GM21528 (cell line): ENCODE measurements around the gene IL2RA.
"Not testable (repeated sequence)": the region's sequence is repeated elsewhere in the genome, so short reads cannot be mapped to it uniquely, and the experiment has no call there.

Source experiments
- ATAC-seq: cut with Tn5 transposase; IDR thresholded peaks from one replicate; pipeline ENCODE4 v1.9.1; 2021; ENCODE audit warnings: mild to moderate bottlenecking, moderate library complexity; ENCODE audit not compliant: unreplicated experiment, low FRiP score

Gene IL2RA

DNA sequence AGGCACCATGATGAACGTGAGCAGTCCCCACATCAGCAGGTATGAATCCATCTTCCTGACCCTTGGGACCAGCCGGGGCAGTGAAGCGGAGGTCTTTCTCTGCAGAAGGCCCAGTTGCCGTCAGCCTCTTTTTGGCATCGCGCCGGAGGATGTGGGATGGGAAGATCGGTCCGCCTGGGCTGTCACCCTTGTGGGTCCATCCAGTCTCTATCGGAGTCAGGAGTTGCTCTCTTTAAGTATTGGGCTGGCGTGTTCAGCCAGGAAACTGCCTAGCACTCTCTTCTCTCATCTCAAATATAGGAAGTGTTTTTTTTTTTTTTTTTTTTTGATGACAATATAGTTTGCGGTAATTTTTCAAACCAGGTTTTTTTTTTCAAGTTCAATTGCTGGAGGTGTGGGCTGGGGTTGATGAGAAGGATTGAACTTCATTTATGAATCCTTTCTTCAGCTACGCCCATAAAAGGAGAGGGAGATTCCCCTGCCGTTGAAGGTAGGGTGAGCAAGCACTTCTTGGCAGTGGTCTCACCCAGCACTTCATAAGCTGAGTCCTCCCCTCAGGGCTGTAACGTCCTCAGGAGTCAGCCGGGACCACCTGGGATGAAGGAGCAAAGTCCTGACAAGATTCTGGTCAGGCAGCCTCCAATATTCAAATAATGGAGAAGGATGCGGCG is at the start of gene IL2RA:
Gene IL2RA (minus strand): TSS at position 267 of the 671 bp plus-strand sequence. CDS start 216 bp downstream, at position 51.
- ATAC-seq = peak; percentile 53

DNA sequence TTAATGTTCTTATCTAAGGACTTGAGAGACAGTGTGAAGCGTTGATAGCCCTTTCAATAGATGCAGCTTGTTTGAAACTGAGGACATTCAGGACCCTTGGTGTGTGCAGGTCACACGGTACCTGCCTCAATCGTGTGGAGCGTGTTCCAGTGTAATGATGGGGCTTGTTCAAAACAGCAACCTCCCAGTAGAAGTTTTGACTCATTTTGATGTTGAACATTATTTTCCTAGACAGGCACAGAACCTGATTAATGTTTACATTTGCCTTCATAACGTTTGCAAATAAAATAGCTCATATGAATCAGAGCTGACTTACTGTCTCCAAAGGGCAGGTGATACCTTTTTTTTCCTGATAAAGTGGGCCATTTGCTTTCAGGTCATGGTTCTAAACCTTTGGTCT is 48.0 kb upstream of the IL2RA start:
- ATAC-seq = no peak

DNA sequence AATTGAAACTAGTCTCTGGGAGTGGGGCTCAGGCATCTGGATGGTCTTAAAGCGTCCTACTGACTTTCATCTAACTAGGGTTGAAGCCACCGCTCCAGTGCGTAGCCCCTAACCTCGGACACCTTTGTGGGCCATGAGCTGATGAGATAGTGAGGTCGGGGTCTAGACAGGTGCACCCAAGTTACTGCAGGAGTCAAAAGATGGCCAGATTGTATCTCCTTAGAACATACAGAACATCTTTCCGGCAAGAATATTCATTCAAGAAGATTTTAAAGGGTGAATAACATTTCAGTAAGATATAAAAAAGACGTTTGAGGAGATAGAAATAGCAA is 47.2 kb upstream of the IL2RA start:
- ATAC-seq = no peak

DNA sequence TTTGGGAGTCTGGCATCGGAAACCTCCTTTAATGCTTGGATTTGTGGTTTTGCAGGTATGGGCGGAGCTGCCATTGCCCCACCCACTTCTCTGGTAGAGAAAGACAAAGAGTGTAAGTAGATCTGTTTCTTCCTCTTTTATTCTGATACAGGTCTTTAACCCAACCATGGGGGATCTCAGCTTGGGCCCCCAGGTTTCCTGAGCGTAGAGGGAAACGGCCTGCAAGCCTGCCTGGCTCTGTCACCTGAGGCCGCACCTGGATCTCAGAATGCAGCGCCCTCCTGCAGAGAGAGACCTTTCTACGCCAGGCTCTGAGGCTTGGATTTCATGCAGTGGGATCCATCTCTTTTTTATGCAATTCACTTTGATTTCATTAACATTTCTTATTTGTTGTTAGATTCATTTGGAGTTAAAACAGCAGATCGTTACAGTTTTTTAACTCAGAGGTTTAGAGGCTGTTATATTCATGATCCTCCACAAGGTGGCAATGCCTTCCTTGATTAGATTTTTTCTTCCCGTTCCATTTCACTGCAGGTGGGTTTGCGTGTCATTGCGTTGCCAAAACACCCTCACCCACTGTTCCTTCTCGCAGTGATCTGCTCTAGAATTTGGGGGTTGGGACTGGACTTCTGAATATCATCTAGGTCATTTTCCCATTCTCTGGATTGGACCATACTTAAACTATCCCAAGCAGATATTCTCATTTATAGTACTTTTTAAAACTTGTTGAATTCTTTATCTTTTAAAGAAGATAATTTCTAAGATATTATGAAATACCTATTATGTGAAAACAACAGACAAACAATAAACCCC is 46.7 kb upstream of the IL2RA start:
- ATAC-seq = no peak

DNA sequence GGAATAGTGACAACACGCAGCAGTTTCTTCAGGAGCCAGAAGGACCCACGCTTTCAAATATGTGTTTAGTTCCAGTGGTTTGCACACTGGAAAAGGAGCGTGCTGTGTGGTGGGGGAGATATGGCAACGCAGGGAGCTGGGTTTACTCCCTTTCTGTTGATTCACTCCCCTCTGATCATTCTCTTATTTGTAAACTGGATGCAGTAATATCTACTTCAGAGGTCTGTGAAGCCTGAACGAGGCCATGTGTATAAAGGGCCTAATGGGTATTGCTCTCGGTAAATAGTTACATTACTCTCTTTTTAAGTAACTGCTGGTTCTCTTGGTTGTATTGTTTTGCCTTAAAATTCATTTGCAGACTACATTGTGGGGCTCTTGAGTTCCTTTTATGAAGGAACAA is 45.9 kb upstream of the IL2RA start:
- no peak for ATAC-seq

DNA sequence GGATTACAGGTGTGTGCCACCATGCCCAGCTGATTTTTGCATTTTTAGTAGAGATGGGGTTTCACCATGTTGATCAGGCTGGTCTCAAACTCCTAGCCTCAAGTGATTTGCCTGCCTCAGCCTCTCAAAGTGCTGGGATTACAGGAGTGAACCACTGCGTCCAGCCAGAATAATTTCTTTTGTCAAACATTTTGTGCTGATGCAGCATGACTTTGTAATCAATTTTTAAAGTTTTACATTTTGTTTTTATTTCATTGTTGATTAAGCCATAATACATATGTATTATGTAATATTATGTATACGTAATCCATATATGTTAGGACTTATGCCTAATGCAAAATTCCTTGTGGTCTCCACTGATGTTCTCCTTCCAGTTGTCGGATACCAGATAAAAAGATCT is 45.4 kb upstream of the IL2RA start:
- not testable (repeated sequence) for ATAC-seq

DNA sequence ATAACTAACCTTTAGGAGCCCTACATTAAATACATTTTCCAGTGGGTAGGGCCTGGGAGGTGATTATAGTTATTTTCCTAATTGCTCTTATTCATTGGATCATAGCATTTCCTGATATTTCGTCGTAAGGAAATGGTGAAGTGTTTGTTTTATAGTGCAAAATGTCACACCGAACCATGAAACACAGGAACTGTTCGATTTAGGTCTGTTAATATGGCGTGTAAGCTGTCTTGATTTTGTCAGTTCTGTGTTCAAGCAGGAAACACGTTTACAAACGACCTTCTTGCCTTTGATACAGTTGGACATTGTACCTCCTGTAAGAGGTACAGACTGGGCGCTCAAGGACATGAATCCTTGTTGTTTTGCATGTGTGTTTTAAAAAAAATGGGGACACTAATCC is 41.4 kb upstream of the IL2RA start:
- ATAC-seq = no peak

DNA sequence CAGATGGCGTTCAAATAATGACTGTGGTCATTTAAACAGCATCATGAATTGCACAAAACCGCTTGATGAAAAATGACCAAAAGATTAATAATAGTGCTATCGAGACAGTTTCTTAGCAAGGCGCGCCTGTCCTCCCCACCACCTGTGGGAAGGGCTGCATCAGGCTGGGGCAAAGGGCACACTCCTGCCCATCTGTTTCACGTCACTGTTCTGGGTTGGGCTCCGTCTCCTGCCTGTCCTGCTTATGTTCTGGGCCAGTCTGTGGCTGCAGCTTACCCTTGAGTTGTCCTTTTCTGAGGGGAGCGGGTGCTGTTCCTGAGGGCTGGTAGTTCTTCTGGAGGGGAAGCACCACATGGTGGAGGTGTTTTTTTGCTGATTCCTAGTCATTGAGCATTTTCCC is 40.0 kb upstream of the IL2RA start:
- no peak for ATAC-seq

DNA sequence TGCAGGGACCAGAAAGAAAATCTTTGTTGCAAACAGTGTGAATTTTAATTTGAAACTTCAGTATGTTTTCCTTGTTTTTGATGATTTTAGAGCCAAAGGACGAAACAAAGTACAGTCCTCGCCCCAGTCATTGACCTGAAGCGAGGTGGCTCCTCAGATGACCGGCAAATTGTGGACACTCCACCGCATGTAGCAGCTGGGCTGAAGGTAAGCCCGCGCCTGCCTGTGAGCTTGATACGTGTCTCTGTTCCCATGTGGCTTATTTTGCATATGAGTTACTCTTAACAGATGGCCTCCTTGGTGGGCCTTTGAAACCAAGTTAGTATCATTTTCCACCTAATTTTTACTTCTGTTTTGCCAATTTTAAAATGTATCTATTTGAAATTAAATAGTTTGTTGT is 39.0 kb upstream of the IL2RA start:
- ATAC-seq = peak; percentile 70

DNA sequence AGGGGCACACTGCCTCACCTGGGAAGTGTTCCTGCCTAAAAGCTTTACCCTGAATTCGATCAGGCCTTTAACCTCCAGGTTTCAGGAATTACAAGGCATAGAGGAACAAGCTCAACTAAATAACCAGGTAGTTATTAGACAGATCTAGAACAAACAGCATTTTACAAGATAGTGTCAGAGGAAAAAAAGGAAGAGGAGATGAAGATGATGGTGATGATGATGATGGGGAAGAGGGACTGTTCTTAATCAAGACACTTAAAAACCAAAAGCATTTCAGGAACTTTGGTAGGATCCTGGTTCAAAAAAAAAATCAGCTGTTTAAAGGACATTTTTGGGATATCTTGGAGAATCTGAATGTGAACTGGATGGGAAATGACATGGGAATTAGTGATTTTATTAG is 38.2 kb upstream of the IL2RA start:
- no peak for ATAC-seq

DNA sequence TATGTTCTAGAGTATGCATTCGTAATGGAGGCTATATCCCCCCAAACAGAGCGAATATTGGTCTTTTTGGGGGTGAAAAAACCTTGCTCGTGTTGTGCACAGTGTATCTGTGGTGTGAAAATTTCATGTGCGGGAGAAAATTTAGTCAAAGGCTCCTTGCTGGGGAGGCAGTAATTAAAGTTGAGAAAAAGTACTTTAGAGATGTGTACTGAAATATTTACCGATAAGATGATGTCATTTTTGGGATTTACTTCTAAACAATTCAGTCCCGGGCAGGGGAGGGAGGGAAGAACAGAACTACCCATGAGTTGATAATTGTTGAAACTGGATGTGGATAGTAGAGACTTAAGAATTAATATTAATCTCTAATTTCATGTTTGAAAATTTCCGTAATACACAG is 36.0 kb upstream of the IL2RA start:
- no peak for ATAC-seq

DNA sequence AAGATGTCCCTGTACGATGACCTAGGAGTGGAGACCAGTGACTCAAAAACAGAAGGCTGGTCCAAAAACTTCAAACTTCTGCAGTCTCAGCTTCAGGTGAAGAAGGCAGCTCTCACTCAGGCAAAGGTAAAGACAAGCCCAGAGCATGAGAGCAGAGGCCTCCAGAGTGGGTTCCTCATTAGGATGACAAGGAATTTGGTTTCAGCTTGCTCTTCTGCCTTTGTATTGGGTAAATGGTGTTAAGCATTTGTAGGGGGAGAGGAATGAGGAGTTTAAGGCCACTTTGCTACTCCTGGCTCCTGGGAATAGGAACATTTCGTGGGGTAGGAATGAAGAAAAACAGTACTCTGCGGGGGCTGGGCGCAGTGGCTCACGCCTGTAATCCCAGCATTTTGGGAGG is 34.9 kb upstream of the IL2RA start:
- no peak for ATAC-seq

DNA sequence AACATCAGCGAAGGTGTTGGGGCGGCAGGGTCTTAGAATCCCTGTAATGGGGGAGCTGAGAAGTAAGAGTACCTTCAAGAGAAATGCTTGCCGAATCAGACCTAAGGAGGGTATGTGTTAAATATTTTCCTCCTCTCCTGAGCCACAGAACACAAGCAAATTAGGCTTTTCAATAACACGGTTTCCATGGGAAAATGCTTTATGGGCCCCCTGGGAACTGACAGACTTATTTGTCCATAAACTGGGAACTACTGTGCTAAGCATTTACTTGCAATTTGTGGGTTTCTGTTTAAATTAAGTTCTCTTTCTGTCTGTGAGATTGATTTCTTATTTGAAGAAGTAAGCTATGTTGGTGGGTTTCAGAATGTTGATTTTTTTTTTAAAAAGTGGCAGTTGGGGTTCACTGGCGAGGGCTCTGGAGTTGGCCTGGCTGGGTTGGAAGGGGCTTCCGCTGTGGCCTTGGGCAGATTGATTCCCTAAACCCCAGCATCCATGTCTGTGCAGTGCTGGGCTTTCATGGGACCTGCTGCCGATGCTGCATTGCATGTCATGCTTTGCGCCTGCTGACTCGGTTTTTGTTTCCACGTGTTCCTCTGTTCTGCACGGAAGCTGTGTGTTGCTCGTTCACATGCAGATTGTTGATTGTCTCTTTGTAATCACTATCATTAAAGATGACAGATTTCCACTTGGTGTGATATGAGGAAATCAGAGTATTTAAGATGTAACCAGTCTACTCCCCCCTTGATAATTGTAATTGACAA is 33.8 kb upstream of the IL2RA start:
- ATAC-seq = no peak

DNA sequence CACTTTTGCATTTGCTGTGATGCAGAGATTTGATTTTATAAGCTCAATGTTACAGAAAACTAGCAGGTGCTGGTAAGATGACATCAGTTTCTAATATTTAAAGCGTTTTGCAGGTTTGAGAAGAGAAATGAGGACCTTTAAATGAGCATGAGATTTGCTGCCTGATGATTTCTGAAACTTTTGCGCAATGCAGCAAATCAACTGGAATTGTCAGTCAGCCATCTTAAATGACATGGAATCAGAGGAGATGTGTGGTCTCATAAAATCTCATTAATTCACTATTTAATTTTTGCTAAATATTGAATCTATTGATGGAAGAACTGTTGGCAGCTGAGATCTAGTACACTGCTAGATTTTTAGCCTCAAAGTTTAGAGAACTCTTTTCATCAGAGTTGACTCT is 30.6 kb upstream of the IL2RA start:
- ATAC-seq = no peak

DNA sequence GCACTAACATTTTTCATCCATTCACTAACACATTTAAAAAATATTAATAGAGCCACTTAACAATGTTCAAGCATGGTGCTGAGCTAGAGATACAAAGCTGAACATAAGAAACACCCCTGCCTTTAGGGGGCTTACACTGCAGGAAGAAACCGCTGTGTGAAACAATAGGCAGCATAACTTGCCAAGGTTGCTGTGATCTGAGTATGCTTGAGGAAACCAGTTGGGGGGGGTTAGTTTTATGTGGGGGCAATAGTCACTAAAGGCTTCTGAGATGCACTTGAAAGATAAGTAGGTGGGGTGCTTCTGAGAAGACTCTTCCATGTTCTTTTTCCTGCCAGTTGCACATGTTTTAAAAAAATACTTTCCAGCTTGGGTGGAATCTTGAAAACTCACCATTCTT is 29.5 kb upstream of the IL2RA start:
- ATAC-seq = no peak

DNA sequence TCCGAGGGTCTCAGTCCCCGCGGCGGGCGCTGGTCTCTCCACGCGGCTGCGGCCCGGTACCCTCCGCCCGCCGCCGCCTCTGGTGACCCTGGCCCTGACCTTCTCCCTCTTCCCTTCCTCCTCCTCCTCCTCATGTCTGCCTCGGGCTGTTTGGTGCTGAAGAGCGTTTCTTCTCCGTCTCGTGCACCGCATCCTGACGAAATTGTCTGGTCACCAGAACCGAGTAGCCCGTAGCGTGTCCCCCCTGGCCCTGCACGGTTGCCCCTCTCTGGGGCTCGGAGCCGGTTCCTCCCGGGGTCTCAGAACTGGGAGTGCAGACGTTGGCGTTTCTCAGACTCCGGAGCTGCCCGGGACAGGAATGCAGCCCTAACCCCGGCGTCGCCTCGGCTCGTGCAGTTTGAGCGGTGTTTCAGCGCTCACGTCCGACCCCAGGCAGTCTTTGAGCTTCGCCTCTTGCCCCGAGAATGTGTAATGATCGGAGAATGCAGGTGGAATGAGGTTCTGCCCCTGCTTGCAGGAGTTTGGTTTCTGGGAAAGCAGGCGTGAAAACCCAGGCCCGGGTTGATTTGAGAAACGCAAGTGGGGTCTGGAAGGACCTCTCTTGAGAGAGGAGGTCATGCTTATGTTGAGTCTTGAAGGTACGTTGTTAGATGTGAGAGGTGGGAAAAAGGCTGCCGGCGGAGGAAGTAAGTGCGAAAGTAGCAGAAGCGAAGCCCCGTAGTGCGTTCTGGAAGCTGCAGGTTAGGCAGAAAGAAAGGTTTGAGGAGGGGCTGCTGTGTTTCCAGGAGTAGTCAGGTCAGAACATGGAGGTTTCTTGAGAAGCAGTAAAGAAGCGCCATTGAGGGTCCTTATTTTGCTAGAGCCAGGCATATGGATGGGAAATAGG is 27.4 kb upstream of the IL2RA start:
- peak; percentile 4 for ATAC-seq

DNA sequence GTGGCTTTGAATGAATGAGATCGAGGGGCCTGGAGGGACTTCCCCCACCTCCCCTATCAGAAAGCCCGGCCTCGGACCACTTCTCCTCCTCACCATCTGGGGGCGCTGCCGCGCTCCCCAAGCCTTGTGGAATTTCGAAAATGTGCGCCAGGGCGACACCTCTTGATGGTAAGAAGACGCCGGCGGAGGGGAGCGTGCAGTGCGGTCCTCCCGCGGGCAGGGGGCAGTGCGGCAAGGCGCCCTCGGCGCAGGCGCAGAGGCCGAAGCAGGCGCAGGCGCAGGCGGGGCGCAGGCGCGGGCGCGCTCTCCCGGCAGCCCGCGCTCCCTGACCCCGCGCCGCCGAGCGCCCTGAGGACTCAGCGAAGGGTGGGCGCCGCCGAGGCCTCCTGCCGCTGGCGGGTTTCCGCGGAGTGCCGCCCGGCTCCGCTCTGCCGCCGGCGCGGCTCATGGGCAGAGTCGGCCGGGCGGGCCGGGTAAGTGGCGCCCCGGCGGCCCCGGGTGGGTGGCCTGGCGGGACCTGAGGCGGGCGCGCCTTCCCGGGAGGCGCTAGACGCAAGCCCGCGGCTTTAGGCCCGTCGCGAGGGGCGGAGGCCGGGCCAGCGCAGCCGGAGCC is 26.7 kb upstream of the IL2RA start, which contains the start of gene RBM17:
Gene RBM17 (plus strand): TSS at position 314 of the 613 bp plus-strand sequence. CDS start 8,032 bp downstream, outside the sequence.
- peak; percentile 74 for ATAC-seq

DNA sequence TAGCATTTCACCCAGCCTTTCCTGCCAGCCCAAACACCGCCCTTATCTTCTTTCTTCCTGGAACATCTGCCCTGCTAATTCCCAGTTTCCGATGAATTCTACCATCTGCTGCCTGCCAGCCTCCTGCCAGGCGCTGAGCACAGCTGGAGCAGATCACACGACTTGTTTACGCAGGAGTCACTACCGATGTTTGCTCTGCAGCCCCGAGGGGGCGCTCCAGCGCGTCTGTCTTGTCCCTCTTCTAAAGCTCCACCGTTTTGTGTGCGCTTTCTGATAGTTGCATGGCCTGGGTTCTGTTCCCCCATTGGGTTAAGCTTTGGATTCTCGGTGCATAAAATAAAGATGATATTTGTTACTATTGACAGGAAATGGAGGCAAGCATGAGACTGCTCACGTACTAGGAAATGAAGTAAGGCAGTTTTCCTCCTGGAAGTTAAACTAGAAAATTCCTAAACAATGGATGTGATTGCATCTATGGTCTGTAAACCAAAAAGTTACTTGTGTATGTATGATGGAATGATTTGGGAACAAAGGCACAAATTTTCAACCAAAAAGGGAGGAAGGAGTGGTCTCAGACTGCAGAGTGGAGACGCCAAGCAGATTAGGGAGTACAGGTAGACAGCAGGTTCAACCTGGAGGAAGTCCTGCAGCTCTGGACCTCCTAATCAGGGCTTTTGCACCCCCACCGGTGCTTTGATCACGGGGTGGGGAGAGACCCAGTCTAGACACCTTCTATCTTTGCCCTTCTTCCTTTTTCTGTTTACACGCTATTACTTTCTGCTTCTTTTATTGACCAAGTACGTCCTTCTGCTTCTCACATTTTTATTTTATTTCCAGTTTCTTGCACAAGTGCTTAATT is 24.4 kb upstream of the IL2RA start:
- peak; percentile 52 for ATAC-seq
